ENCODE measurements around the gene STOX1. TPM values are rescaled to one million over a fixed set of nuclear protein-coding genes. Genes with fewer than 3 reads are reported as not detected.

Gene STOX1
- total and polyA plus RNA-seq, 2 of the 13 experiments (the other 11 are each of a cell fraction or from before 2014, with no cell fraction given), result 2.5 to 6.0 TPM

GRCh38 chr10:68899186-68899745 is 71.9 kb downstream of the STOX1 start (continued):
- TF ChIP-seq LRRFIP1 (CRISPR knock-in tag; conservative IDR thresholded peaks at IDR 0.05) (no peak), SRSF1 (optimal IDR thresholded peaks at IDR 0.05; ENCODE audit: low read depth, low read length) (no peak), ZNF280D (CRISPR knock-in tag; IDR thresholded peaks at IDR 0.05) (no peak), SKI (IDR thresholded peaks at IDR 0.05; ENCODE audit: partially characterized antibody) (no peak), ZNF615 (CRISPR knock-in tag; IDR thresholded peaks at IDR 0.05; ENCODE audit: borderline replicate concordance) (no peak)
